ENCODE measurements around the gene PID1.

DNA sequence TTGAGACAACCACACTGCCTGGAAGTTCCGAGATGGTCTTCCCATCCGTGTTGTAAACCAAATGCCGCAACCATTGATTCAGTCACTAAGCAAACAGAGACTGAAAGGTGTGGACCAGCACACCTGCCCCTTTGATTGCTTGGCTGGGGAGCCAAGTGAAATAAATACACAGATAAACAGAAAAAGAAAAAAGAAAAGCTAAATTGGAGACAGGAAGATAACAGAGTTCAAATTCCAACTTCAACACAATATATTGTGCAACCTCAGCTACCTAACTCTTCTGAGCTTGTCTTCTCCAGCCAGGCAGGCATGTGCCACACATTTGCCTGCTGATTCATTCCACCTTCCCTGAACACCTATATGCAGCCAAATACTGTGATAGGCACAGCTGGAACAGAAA lies 110.9 kb downstream of the PID1 start:
- TF ChIP-seq POLR2A (IDR thresholded peaks at IDR 0.05; ENCODE audit: low read length) (no peak), GATA1 (IDR thresholded peaks at IDR 0.05; ENCODE audit: low read depth, low read length) (no peak)
